AG09309 (cell line): ENCODE results near the gene EIF2B5.
"Not testable (repeated sequence)": the region's sequence is repeated elsewhere in the genome, so short reads cannot be mapped to it uniquely, and the experiment has no call there.

Source experiments
- DNase-seq: peaks from one replicate; pipeline ENCODE4 v3.0.0-alpha.2; 2010; ENCODE audit warnings: low read depth
- H3K4me3 ChIP-seq: 2 replicates; pipeline ENCODE4 v1.5.1; 2011; ENCODE audit warnings: mild to moderate bottlenecking, low read depth, low read length, moderate library complexity; ENCODE audit not compliant: control insufficient read depth
- CTCF ChIP-seq: IDR thresholded peaks from 2 replicates; pipeline ENCODE4 v1.5.1; 2011; ENCODE audit warnings: mild to moderate bottlenecking, low read depth, low read length, inconsistent platforms; ENCODE audit not compliant: insufficient read depth, control insufficient read depth; ENCODE audit errors: missing control alignments

Gene EIF2B5

GRCh38 chr3:184154885-184155643, 19.9 kb downstream of the EIF2B5 start, which contains the start of gene DVL3:
TSS of gene DVL3 (plus strand) at chr3:184155377. CDS start at chr3:184155636, 259 bp downstream.
- H3K4me3 ChIP-seq, result peak within 1 kb of the TSS; percentile 96
- no peak for TF ChIP-seq CTCF
- no peak for DNase-seq

GRCh38 chr3:184155644-184156521, 20.7 kb downstream of the EIF2B5 start:
- H3K4me3 ChIP-seq, result peak overlapping the region; percentile 96
- no peak for DNase-seq
- TF ChIP-seq CTCF, result no peak

- H3K4me3 ChIP-seq, result peak overlapping the region; percentile 96
- TF ChIP-seq CTCF, result no peak
- no peak for DNase-seq
These were observed 21.4 kb downstream of the EIF2B5 start for GRCh38 chr3:184156522-184156955.

- TF ChIP-seq CTCF, result no peak
- DNase-seq, result no peak
- peak overlapping the region; percentile 96 for H3K4me3 ChIP-seq
These were observed 22.0 kb downstream of the EIF2B5 start for GRCh38 chr3:184157206-184157605.

GRCh38 chr3:184158404-184158803, 23.2 kb downstream of the EIF2B5 start:
- H3K4me3 ChIP-seq, result no peak overlapping the region
- no peak for TF ChIP-seq CTCF

GRCh38 chr3:184160456-184160855, 25.3 kb downstream of the EIF2B5 start:
- TF ChIP-seq CTCF, result no peak
- H3K4me3 ChIP-seq, result no peak overlapping the region
- DNase-seq, result no peak

More at GRCh38 chr3:184158404-184158803, 23.2 kb downstream of the EIF2B5 start:
- DNase-seq, result no peak

GRCh38 chr3:184162571-184163070, 27.5 kb downstream of the EIF2B5 start:
- not testable (repeated sequence) for H3K4me3 ChIP-seq, DNase-seq
